Measurements from ENCODE around the gene PNRC1.

- TF ChIP-seq POLR2A (IDR thresholded peaks at IDR 0.05) = no peak
- TF ChIP-seq CTCF (IDR thresholded peaks at IDR 0.05 in 8 of 11, conservative IDR thresholded peaks at IDR 0.05 in 3 of 11) = peak in 5 of 11 experiments; percentile 3 to 31 (median 17)
Measured at GRCh38 chr6:89122625-89123024, 42.1 kb downstream of the PNRC1 start.
